Thyroid gland (tissue), 4 donors: ENCODE results near the gene OR5B2. TPM values are rescaled to one million over a fixed set of nuclear protein-coding genes. Genes with fewer than 3 reads are reported as not detected.

ENCODE experiments used
- DNase-seq, 2 donors: peaks; one replicate each; pipeline ENCODE4 v3.0.0-alpha.2; 2019
- H3K27ac ChIP-seq, 3 donors: fragments of 200-600 bp; sonication (generic); 1 replicate in 2 of 3; 2 replicates in 1 of 3; pipeline ENCODE4 v1.5.1; 2016 to 2019; ENCODE audit warnings: mild to moderate bottlenecking in 1 of 3, moderate library complexity in 1 of 3
- H3K27me3 ChIP-seq: fragments of 200-600 bp; sonication (generic); one replicate; pipeline ENCODE4 v1.5.1; 2019
- H3K36me3 ChIP-seq, 2 donors: fragments of 200-600 bp; sonication (generic); one replicate each; pipeline ENCODE4 v1.5.1; 2016 to 2019
- H3K4me1 ChIP-seq, 2 donors: fragments of 200-600 bp; sonication (generic); one replicate each; pipeline ENCODE4 v1.5.1; 2017 to 2019
- H3K4me3 ChIP-seq, 3 donors: fragments of 200-600 bp; sonication (generic); replicated peaks in 1 of 3; 1 replicate in 2 of 3; 2 replicates in 1 of 3; pipeline ENCODE4 v1.5.1; 2016; ENCODE audit warnings: mild to moderate bottlenecking in 1 of 3
- H3K9me3 ChIP-seq: fragments of 200-600 bp; sonication (generic); one replicate; pipeline ENCODE4 v1.5.1; 2017
- POLR2A ChIP-seq, 2 donors: fragments of 450-650 bp; IDR thresholded peaks; one replicate each; pipeline ENCODE4 v1.6.1; 2017; ENCODE audit warnings: antibody characterized with exemption in 2 of 2, mild to moderate bottlenecking in 2 of 2, moderate library complexity in 1 of 2
- WGBS, 2 donors: methylation state at CpG; one replicate each; pipeline ENCODE4 v1.1.5; 2017; 5-methylcytosine and 5-hydroxymethylcytosine counted together
- intact Hi-C: fragments of 100-400 bp; cut with DNase I; formaldehyde crosslinking; loops from one replicate; pipeline ENCODE4 v1.15.1; 2023
- total RNA-seq, 4 donors: library from RNA; depleted of rRNA; stranded (reverse); fragments of >200 nt; gene quantifications; one replicate each; pipeline ENCODE4 v1.2.3, GENCODE V29; 2016
- TF ChIP-seq, protein P1 (sequence below), 6 experiments: fragments of 200-600 bp in 3 of 6; fragments of 450-650 bp in 3 of 6; sonication (generic) in 3 of 6; IDR thresholded peaks; one replicate each; pipeline ENCODE4 v1.5.1; 2016 to 2019; ENCODE audit warnings: antibody characterized with exemption in 6 of 6, mild to moderate bottlenecking in 2 of 6, inconsistent platforms in 1 of 6, moderate library complexity in 1 of 6

OR5B2 gene
- total RNA-seq, 4 donors from 2014 or later = not detected

DNA sequence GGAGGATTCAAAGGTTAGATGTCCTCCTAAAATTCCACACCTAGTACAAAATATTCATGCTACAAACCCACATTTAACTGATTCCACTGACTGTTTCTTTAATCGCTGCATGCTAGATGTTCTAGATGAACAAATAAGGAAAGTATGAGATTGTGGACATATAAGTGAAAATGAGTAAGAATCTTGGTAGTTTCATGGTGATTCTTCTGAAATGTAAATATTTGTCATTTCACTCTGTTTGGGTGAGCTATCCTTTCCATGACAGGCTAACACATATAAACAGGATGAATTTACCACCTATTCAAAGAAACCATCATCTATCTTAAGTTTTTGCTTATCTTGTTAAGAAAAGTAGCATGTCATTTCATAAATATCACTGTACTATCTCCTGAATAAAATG lies 36.0 kb downstream of the OR5B2 start:
- no peaks in the 10 kb centered on the region for H3K27me3 ChIP-seq

DNA sequence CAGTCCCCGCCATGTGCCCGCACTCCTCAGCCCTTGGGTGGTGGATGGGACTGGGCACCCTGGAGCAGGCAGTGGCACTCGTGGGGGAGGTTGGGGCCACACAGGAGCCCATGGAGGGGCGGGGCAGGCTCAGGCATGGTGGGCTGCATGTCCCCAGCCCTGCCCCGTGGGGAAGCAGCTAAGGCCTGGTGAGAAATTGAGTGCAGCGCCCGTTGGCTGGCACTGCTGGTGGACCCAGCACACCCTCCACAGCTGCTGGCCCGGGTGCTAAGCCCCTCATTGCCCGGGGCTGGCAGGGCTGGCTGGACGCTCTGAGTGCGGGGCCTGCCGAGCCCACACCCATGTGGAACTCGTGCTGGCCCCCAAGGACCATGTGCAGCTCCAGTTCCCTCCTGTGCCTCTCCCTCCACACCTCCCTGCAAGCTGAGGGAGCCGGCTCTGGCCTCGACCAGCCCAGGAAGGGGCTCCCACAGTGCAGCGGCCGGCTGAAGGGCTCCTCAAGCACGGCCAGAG lies 37.3 kb downstream of the OR5B2 start:
- Histone ChIP-seq H3K4me3 (no peak overlapping the region), H3K9me3 (no peaks in the 10 kb centered on the region), H3K27ac (no peak overlapping the region), H3K27me3 (no peaks in the 10 kb centered on the region), H3K4me1 (no peaks in the 10 kb centered on the region), H3K36me3 (no peaks in the 10 kb centered on the region)
- DNase-seq = no peak
- TF ChIP-seq POLR2A (IDR thresholded peaks at IDR 0.05) = no peak
- TF ChIP-seq, protein P1, sequence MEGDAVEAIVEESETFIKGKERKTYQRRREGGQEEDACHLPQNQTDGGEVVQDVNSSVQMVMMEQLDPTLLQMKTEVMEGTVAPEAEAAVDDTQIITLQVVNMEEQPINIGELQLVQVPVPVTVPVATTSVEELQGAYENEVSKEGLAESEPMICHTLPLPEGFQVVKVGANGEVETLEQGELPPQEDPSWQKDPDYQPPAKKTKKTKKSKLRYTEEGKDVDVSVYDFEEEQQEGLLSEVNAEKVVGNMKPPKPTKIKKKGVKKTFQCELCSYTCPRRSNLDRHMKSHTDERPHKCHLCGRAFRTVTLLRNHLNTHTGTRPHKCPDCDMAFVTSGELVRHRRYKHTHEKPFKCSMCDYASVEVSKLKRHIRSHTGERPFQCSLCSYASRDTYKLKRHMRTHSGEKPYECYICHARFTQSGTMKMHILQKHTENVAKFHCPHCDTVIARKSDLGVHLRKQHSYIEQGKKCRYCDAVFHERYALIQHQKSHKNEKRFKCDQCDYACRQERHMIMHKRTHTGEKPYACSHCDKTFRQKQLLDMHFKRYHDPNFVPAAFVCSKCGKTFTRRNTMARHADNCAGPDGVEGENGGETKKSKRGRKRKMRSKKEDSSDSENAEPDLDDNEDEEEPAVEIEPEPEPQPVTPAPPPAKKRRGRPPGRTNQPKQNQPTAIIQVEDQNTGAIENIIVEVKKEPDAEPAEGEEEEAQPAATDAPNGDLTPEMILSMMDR (IDR thresholded peaks at IDR 0.05) = no peak
- 82 to 90% methylated on average over 6 to 9 of the region's 18 CpGs for WGBS, 2 donors
- intact Hi-C loops = no loop called here

More for the DNA sequence above, 36.0 kb downstream of the OR5B2 start:
- TF ChIP-seq, protein P1 (IDR thresholded peaks at IDR 0.05) = no peak
- TF ChIP-seq POLR2A (IDR thresholded peaks at IDR 0.05) = no peak
- Histone ChIP-seq H3K4me3 (no peak overlapping the region), H3K27ac (no peak overlapping the region), H3K36me3 (no peaks in the 10 kb centered on the region), H3K9me3 (no peaks in the 10 kb centered on the region), H3K4me1 (no peaks in the 10 kb centered on the region)
- intact Hi-C loops = no loop called here
- no peak for DNase-seq
- WGBS, 2 donors = 90 to 93% methylated on average over 1 of the region's 1 CpG

Other genes starting within 250 kb of the OR5B2 start
- not detected for gene OR9Q2, start 239.1 kb downstream of the OR5B2 start, total RNA-seq
- not detected for gene OR1S2, start 224.0 kb downstream of the OR5B2 start, total RNA-seq
- not detected for gene OR1S1, start 215.4 kb downstream of the OR5B2 start, total RNA-seq
- gene OR10Q1, start 199.2 kb downstream of the OR5B2 start, total RNA-seq = not detected
- not detected for gene OR10W1, start 159.9 kb downstream of the OR5B2 start, total RNA-seq
- gene OR5B17, start 69.1 kb downstream of the OR5B2 start, total RNA-seq = not detected
- not detected for gene OR5B3, start 21.2 kb downstream of the OR5B2 start, total RNA-seq
- not detected for gene OR5B12, start 14.1 kb upstream of the OR5B2 start, total RNA-seq
- gene OR5B21, start 80.0 kb upstream of the OR5B2 start, total RNA-seq = not detected
- gene LPXN, start 147.7 kb upstream of the OR5B2 start, total RNA-seq = 10 to 100 TPM in 2 of 4 donors, 1 to 10 TPM in 2; 5.8 to 14.4 (median 9.4) TPM
- gene ZFP91, start 150.9 kb upstream of the OR5B2 start, total RNA-seq = 10 to 100 TPM; 49.8 to 63.7 (median 59.1) TPM
- 1 to 10 TPM; 1.6 to 5.0 (median 1.7) TPM for gene CNTF, start 194.5 kb upstream of the OR5B2 start, total RNA-seq